ENCODE results near the gene FBXO48. TPM values are rescaled to one million over a fixed set of nuclear protein-coding genes. Genes with fewer than 3 reads are reported as not detected.

The FBXO48 gene
- total and polyA plus RNA-seq, 10 of the 15 experiments (the other 5 are each of a cell fraction or from before 2014, with no cell fraction given): 0.56 to 2.3 (median 1.2) TPM

DNA sequence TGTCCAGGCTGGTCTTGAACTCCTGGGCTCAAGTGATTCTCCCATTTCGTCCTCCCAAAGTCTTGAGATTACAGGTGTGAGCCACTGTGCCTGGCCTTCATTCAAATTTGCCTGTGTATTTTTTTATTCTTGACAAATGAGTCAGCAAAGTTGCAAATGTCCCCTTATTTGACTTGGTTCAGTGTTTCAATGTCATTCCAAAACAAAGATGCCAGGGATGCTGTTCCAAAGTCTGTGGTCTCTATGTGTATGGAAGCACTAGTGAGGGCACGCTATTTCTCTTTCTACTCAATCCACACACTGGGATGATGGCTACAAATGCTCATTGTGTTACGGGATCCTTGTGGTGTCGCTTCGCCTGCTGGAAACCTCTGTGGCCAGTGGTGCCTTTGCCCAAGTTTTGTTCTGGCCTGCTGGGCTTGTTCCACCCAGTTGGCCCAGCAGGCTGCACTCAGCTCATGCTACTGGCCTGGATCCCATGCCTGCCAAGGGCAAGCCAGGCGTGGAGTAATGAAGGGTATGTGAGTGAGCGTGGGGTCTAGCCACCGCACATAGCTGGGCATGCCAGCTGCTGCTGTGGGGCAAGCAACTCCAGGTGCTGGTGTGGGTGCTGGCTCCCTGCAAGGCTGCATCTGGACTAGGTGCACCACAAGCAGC lies 35.6 kb downstream of the FBXO48 start:
- TF ChIP-seq ETV6 (conservative IDR thresholded peaks at IDR 0.05 in 1 of 2, IDR thresholded peaks at IDR 0.05 in 1 of 2; ENCODE audit: borderline replicate concordance in 1 of 2, low read depth in 1 of 2): no peak
- TF ChIP-seq CHD1 (IDR thresholded peaks at IDR 0.05; ENCODE audit: low read depth, low read length): no peak
- no peak for TF ChIP-seq KAT2A (conservative IDR thresholded peaks at IDR 0.05; ENCODE audit: control insufficient read depth, low read depth, low read length)
- TF ChIP-seq HDAC6 (IDR thresholded peaks at IDR 0.05; ENCODE audit: unreplicated experiment): no peak
- no peak for TF ChIP-seq CHD2 (IDR thresholded peaks at IDR 0.05; ENCODE audit: borderline replicate concordance, low read depth, low read length)
- TF ChIP-seq ASH2L (IDR thresholded peaks at IDR 0.05; ENCODE audit: borderline replicate concordance, low read depth): no peak
- TF ChIP-seq ESRRA (IDR thresholded peaks at IDR 0.05; ENCODE audit: low read length): no peak
- no peak for TF ChIP-seq SREBF1 (IDR thresholded peaks at IDR 0.05; ENCODE audit: low read length)
- TF ChIP-seq EED (IDR thresholded peaks at IDR 0.05; ENCODE audit: low read depth): no peak
- no peak for TF ChIP-seq NFXL1 (IDR thresholded peaks at IDR 0.05; ENCODE audit: borderline replicate concordance)
- TF ChIP-seq, protein P1, sequence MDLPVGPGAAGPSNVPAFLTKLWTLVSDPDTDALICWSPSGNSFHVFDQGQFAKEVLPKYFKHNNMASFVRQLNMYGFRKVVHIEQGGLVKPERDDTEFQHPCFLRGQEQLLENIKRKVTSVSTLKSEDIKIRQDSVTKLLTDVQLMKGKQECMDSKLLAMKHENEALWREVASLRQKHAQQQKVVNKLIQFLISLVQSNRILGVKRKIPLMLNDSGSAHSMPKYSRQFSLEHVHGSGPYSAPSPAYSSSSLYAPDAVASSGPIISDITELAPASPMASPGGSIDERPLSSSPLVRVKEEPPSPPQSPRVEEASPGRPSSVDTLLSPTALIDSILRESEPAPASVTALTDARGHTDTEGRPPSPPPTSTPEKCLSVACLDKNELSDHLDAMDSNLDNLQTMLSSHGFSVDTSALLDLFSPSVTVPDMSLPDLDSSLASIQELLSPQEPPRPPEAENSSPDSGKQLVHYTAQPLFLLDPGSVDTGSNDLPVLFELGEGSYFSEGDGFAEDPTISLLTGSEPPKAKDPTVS (IDR thresholded peaks at IDR 0.05; ENCODE audit: low read depth, low read length): no peak
- TF ChIP-seq HDGF (IDR thresholded peaks at IDR 0.05): no peak
- no peak for TF ChIP-seq LARP7 (IDR thresholded peaks at IDR 0.05)
- FAIRE-seq: no peak
- H3K9me3 ChIP-seq (replicated peaks; ENCODE audit: control insufficient read depth, insufficient read depth, low read length): no peaks in the 10 kb centered on the region; the same call in 2 of the 3 replicates
- WGBS (ENCODE audit: insufficient coverage, insufficient replicate concordance, low lambda C conversion rate, missing lambda C conversion rate): 77% methylated on average over 8 of the region's 8 CpGs
- ATAC-seq: no peak
- no peaks in the 10 kb centered on the region for H4K20me1 ChIP-seq (ENCODE audit: control insufficient read depth, insufficient read depth)
- BruUV-seq (replicated peaks): no TSS peak
- SMC1A ChIA-PET (ENCODE audit: uncharacterized antibody, unreplicated experiment): interaction anchor here (1.1 to 11.0 kb wide), 3 partner anchors 9 to 42 kb away, joined by 4 to 200 read pairs (median 140); no protein-coding TSS in a partner anchor
- CTCF ChIA-PET: interaction anchor here (1.0 to 8.8 kb wide), 3 partner anchors 9 to 164 kb away, joined by 3 to 91 read pairs (median 3); no protein-coding TSS in a partner anchor
- no peak overlapping the region for H3K4me2 ChIP-seq (ENCODE audit: control insufficient read depth, insufficient read depth)
- RAD21 ChIA-PET (ENCODE audit: unreplicated experiment): interaction anchor here (1.0 kb wide), 1 partner anchor 10 kb away, joined by 3 read pairs; no protein-coding TSS in a partner anchor
- intact Hi-C loops (cut with micrococcal nuclease; ENCODE audit: unreplicated experiment) (no loop called here), in situ Hi-C loops (cut with MboI) (loop anchor here (25.0 kb wide), 1 partner anchor 1994 kb away; the partner anchor contains the start of gene MEIS1)
- no peaks in the 10 kb centered on the region for H3K79me2 ChIP-seq (ENCODE audit: control insufficient read depth, insufficient read depth, low read length)
- no peak overlapping the region for H2AFZ ChIP-seq (ENCODE audit: control insufficient read depth, low read depth, low read length)
- H3K9ac ChIP-seq (ENCODE audit: control insufficient read depth, insufficient read depth, low read length): no peak overlapping the region
- peaks cover 21% of the 10 kb centered on the region for H3K4me1 ChIP-seq (ENCODE audit: control insufficient read depth, insufficient read depth, low read length)
- no peak overlapping the region for H3K4me3 ChIP-seq
- no peaks in the 10 kb centered on the region for H3K36me3 ChIP-seq (ENCODE audit: control insufficient read depth in 2 of 2, insufficient read depth in 2 of 2, low read length in 1 of 2)
- no peak overlapping the region for H3K27ac ChIP-seq (ENCODE audit: control insufficient read depth, insufficient read depth)
- DNase-seq (ENCODE audit: low read depth, low spot score): no peak
- H3K27me3 ChIP-seq (replicated peaks in 1 of 2; ENCODE audit: control insufficient read depth in 2 of 2, insufficient read depth in 2 of 2, low read length in 1 of 2): no peaks in the 10 kb centered on the region
- POLR2A ChIA-PET: interaction anchor here (0.8 kb wide), 2 partner anchors 47 to 53 kb away, joined by 3 to 4 read pairs; no protein-coding TSS in a partner anchor
